Right renal pelvis (tissue), 4 donors: ENCODE measurements around the gene SDK1. TPM values are rescaled to one million over a fixed set of nuclear protein-coding genes. Genes with fewer than 3 reads are reported as not detected.
"Not testable (repeated sequence)": the region's sequence is repeated elsewhere in the genome, so short reads cannot be mapped to it uniquely, and the experiment has no call there.

Experiments
- DNase-seq, 4 donors: peaks; one replicate each; pipeline ENCODE4 v3.0.0-alpha.2; 2013; ENCODE audit warnings: low read depth in 4 of 4, low spot score in 3 of 4, missing footprints in 1 of 4
- polyA plus RNA-seq, 4 donors: library from polyadenylated mRNA; unstranded; fragments of 120-200 nt; gene quantifications; one replicate each; pipeline ENCODE4 v1.2.1, GENCODE V29; 2013; ENCODE audit not compliant: insufficient read length in 4 of 4

SDK1 gene
- polyA plus RNA-seq, 4 donors, result 6.8 to 8.2 (median 6.9) TPM

DNA sequence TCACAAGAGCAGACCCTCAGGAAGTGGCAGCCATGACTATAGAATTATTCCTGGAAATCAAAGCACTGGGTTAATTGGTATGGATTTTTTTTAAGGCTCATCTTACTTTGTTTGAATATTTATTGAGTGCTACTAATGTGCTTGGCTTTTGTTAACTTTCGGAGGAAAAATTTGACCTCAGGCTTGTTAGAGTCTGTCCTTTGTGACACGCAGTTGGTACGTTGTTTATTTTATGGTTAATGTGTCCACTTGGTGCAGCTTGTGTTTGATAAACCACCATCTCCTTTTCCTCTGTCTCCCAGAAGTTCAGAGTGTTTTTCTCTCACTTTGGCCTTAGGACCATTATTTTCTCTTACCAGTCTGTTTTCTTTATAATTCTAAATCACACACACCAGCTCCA, 268.6 kb downstream of the SDK1 start:
- DNase-seq, result no peak

DNA sequence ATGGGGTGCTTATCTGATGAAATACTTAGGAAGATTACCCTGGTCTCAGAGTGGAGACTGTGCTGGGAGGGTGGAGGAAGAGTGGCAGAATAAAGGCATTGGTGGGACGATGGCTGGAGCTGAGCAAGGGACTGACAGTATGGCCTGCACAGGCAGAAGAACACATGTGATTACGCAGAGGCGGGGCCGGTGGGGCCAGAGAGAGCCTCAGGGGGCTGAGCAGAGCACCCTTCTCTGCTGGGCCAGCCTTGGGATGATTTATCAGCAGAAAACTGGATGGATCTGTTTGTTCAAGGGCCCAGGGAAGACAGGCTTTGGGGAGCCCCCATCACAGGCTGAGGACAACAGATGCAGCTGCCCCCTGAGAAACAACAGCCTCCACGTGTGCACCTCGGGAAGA, 272.1 kb downstream of the SDK1 start:
- DNase-seq, result no peak

DNA sequence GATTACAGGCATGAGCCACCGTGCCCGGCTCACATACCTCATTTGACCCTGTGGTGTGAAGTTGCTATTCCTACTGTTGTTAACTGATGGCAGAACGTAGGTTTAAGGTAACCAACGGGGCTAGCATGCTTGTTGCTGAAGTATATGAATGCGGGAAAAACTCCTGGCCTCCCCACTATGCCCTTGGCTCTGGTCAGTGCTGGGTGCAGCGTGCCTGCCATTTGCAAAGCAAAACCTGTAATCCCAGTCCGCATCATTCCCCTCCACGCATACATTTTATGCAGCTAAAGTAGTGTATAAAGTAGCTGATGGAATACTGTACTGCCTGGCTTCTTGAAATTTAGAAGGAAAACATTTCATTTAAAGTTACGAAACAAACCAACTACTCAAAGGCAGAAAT, 273.3 kb downstream of the SDK1 start:
- no peak for DNase-seq

DNA sequence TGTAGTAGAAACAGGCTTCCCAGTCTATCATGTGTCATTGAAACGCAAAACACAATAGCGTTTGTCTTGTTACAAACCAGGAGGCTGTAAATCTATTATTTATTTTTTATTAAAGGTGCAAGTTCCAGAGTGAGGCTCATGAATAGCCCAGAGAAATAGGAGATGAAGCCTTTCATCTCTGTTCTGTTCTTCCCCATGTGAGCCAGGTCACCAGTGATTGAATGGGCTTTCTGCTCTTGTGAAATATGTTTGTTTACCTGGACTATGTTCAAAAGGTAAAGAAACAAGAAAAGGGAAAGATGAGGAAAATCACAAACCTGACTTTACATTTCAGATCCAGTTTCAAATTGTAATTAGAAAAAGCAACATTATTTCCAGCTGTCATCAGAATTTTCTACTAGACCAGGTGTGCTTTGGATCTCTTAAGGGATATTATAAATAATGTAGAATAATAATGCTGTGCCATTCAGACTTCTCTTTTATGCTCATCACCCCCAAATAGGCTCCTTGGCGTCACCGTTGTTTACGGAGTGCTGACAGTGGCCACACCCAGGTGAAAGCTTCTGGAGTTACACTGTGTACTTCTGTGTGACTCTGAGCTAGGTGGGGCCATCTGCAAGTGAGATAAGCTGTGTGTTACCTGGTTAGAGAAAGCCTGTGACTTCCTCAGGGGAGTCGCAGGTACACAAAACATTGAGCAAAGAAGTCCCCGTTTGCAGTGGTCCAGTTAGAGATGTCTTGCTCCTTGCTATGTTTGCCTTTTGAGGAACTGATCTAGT, 274.9 kb downstream of the SDK1 start:
- DNase-seq, result no peak

DNA sequence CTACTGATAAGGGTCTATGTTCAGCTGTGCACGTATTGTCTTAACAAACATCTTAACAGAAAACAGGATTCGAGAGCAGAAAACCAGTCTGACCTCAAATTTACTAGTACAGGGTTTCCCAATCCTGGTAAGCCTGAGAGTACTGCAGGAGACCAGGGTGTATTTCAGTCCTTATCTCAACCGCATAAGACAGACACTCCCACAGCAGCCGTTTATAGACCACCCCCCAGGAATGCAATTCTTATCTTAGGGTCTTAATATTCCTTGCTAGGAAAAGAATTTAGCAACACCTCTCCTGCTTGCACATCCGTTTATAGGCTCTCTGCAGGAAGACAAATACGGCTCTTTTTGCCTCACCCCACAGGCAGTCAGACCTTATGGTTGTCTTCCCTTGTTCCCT, 277.3 kb downstream of the SDK1 start:
- DNase-seq, result no peak

DNA sequence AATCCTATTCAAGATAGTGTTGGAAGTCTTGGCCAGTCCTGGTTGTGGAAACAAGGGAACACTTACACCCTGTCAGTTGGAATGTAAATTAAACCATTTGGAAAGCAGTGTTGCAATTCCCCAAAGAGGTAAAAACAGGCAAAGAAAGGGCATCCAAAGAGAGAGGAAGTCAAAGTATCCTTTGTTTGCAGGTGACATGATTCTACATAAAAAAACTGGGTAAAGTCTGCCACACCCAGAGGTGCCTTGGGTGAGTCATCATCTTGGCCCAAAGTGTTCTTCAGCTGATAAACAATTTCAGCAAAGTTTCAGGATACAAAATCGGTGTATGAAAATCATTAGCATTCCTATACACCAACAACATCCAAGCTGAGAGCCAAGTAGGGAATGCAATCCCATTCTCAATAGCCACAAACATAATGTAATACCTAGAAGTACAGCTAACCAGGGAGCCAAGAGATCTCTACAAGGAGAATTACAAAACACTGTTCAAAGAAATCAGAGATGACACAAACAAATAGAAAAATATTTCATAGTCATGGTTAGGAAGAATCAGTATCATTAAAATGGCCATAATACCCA, 278.7 kb downstream of the SDK1 start:
- DNase-seq, result no peak

DNA sequence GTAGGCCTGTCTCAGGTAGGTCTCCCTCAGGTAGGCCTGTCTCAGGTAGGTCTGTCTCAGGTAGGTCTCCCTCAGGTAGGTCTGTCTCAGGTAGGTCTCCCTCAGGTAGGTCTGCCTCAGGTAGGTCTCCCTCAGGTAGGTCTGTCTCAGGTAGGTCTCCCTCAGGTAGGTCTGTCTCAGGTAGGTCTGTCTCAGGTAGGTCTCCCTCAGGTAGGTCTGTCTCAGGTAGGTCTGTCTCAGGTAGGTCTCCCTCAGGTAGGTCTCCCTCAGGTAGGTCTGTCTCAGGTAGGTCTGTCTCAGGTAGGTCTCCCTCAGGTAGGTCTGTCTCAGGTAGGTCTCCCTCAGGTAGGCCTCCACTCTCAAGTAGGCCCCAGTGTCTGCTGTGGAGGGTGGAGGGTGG, 281.1 kb downstream of the SDK1 start:
- not testable (repeated sequence) for DNase-seq

DNA sequence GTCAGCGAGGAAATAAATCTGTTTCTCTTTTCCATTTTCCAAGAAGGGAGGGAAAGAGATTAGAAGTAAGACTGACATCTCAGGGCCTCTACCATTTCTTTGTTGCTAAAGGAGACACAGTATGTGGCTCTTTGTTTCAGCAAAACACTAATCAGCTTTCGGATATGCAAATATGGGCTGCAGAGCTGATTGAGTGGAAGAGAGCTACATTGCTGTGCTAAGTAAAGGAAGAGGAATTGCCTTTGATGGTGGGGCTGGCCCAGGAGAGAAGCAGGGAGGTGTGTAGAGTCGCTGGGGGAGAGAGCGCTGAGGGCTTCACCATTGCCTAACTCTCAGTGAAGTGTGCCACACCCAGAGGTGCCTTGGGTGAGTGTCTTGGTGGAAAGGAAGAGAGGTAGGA, 284.8 kb downstream of the SDK1 start:
- DNase-seq, result no peak

DNA sequence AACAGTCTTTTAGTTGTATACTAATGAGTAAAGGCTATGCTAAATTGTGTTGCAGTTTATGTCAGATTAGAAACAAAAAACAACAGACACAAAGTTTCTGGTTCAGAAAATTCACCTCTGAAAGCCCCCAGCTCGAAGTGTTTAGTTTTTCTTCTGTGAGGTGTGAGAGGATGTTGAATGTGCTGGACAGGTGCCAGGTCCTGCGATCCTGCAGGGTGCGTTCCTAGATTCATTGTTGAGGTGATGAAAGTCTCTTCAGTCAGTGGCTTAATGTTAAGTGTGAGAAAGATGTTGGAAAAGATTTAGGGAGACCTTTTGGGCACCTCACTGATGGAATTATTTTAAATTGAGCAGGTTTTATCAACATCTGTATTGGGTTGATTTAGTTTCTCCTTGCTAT, 287.3 kb downstream of the SDK1 start:
- no peak for DNase-seq

DNA sequence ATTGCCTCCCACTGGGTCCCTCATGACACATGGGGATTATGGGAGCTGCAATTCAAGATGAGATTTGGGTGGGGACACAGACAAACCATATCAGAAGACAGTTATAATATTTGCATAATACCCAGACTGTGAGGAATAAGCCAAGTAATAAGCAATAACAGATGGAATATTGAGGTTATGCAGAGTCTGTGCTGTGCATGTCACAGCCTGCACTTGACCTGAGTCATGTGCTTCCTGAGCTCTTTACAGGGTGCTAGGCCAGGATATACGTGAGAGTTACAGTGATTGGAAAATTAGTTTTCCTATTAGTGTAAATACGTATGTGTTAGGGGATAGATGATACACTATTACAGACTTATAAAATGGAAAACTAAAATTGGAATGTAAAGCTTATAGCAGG, 288.7 kb downstream of the SDK1 start:
- DNase-seq, result no peak

DNA sequence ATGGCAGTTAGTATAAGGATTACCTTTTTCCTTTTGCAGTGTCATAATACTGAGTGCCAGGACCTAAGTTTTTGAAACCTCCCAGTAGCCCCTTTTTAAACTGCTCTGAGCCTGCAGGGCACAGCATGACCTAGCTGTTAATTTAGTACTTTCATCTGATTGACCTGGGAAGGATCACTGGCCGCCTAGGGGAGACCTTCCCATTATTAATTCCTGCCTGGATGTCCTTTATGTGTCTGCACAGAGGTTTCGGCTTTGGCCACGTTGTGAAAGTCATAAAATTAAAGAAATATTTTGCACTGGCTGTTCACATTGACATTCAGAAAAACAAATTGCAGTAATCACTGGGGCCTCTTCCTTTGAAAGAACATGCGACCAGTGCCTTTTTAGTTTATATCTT, 290.2 kb downstream of the SDK1 start:
- DNase-seq, result no peak

DNA sequence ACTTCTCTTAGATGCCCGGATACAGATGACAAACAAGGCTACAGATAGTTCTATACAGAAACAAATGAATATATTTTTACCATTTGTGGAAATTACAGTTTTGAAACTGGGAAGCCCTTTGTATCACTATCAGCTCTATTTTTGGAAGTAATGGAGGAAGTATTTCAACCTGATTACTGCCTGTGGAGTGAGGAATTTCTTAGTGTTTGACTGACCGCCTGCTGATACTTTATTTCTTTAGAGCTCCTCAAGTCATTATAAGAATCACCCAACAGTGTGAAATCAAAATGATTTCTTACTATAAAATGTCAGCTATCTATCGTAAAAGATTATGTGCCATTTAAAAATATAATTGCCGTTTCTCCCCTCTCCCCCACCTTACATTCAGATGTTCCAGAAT, 290.9 kb downstream of the SDK1 start:
- no peak for DNase-seq

DNA sequence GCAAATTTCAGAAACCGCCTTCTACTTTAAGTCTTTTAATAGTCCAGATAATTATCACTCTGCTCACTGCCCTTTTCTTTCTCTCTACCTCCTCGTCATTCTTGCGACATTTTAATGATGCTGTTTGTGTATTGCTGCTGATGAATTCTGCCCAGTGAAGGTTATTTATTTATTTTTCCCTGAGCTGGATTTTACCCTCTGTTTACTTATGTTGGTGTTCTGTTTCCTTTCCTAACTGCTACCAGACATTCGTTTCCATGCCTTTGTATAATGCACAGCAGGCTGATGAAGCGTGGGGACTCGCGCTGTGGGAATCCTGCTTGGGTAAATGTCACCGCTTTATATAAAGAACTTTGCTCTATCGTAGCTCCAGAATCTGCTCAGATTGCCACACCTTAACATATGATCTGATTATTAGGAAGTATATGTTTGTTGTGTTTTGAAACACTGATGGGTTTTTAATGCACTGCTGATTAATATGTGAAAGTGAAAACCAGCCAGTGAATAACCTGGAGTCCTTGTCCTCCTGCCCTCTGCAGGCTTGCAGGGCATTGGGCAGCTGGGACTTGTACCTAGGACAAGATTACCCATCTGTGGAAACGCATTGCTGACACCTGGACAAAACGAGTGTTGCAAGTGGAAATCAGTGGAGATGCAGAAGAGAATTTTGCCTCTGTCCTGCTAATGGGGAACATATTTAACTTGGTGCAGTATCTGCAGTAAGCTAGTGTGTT, 291.5 kb downstream of the SDK1 start:
- no peak for DNase-seq

DNA sequence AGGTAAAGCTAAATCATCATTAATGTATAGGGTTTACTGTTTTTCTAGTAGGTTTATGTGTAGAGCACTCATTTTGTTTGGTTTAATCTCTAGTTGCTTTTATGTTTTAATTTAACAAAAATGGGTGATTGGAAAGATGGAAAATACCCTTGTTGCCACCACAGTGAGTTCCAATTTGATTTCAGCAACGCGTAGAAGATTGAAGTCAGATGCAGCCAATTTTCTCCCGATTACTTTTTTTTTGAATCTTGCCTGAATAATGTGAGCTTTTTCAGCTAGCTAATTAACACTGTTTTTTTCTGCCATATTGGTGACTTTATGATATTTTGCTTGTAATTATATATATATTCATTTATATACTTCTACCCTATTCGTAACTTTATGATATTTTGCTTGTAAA, 293.8 kb downstream of the SDK1 start:
- DNase-seq, result no peak

DNA sequence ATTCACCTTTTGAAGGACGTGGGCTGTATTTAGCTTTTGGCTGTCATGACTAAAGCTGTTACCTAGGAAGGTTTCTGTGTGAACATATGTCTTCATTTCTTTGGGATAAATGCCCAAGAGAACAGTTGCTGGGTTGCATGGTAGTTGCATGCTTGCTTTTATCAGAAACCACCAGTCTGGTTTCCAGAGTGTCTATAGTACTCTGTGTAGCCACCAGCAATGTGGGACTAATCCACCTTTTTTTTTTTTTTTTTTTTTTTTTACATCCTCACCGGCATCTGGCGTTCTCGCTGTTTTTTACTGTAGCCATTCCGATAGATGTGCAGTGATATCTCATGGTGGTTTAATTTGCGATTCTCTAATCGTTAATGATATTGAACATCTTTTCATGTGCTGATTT, 297.8 kb downstream of the SDK1 start:
- no peak for DNase-seq

DNA sequence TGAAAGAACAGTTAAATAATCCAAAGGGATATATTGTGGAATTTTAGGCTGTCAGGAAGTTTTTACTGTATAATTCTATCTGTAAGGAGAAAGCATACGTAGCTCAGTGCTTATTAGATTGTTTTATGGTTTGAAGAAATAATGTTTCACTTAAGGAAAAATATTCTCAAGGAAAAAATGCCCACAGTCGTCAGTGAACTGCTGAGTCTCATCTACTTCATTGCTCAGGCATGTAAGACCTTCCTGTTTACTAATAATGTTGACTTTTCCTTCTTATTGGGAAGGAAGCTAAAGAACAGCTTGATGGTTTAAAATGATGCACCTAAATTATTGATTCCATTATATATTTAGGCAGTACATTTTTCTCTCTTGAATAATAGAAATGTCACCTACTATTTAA, 304.2 kb downstream of the SDK1 start:
- DNase-seq, result no peak

DNA sequence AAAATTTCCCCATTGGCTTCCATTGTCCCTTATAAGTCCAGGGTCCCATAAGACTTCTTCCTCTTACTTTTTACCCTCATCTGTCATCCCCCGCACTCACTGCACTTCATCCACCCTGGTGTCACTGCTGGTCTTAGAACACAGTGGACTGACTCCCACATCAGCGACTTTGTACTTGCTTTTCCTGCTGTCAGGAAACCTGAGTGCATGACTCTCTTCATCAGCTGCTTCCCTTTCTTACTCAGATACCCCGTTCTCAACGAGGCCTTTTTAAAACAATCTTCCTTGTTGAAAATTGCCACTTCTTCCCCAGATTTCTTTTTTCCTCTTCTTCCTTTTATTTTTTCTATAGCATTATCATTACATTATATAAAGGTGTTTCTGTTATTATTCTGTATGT, 305.4 kb downstream of the SDK1 start:
- DNase-seq, result no peak

DNA sequence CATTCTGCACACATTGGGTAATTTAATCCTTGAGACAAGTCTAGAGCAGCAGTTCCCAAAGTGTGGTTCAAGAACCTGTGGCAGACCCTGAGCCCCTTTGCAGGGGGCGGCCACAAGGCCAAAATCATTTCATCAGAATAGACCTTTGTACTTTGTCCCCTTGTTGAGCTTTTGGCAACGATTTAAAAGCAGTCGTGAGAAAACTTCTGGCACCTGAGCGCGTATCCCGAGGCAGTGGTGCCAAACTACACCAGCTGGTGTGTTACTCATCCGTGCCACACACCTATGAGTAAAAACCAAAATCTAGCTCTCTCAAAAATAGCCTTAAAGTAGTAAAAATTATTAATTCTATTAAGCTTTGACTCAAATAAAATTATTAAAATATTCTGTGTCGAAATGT, 306.8 kb downstream of the SDK1 start:
- no peak for DNase-seq

DNA sequence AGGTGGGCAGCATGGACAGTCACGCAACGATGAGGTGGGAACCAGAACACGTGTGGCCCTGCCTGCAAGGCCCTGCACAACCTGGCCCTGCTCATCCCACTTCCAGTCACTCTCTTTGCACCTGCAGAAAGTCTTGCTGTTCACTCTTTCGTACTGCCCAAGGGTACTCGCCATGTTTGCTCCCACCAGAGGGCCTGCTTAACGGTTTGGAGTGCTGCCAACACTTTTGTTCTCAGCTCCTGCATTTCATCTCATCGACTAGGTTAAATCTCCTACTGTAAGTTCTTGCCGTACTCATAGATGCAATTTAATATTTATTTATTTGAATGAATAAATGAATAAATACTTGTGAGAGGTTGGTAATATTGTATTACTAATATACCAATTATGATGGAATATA, 315.3 kb downstream of the SDK1 start:
- DNase-seq, result no peak

DNA sequence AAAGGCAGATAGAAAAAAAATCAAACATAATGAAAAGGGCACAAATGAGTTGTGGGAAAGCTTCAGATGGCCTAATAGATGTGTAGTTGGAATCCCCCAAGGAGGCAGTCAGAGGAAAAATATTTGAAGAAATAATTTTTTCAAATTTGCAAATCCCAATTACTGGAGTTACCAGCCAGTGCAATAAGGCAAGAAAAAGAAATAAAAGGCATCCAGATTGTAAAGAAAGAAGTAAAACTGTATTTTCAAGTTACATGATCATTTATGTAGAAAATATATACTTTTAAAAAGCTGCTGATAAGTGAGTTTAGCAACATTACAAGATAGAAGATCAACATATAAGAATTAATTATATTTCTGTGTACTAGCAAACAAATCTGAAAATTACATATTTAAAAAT, 329.0 kb downstream of the SDK1 start:
- no peak for DNase-seq

DNA sequence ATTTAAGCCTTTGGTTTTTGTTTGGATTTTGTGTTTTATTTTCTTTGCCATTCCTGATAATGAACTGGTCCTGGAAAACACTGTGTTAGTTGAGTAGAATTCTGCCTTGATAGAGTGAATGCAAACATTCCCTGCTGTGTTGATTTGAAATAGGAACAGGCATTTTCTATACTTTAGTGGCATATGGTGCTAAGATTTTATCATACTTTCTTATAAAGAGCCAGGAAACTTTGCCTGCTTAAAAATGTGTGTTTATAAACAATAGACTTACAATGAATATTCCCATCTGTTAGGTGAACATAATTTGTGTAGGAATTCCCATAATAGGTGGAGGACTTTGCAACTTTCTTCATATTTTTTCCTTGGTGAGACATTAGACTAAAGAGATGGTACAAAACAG, 333.3 kb downstream of the SDK1 start:
- no peak for DNase-seq
